HCT116 (cell line): ENCODE data around the gene TEX30.

Source experiments
- CTCF ChIP-seq, 3 experiments: fragments of 200-600 bp in 1 of 3; sonication (generic) in 1 of 3; IDR thresholded peaks in 2 of 3; conservative IDR thresholded peaks in 1 of 3; 2 replicates each; pipeline ENCODE4 v1.5.1; 2012 to 2017; ENCODE audit warnings: low read depth in 2 of 3, low read length in 2 of 3, antibody characterized with exemption in 1 of 3, borderline replicate concordance in 1 of 3, control low read depth in 1 of 3, mild to moderate bottlenecking in 1 of 3, mixed read lengths in 1 of 3, mixed run types in 1 of 3, moderate library complexity in 1 of 3; ENCODE audit not compliant: insufficient read depth in 1 of 3
- JUND ChIP-seq: IDR thresholded peaks from 2 replicates; pipeline ENCODE4 v1.6.1; 2012
- POLR2AphosphoS5 ChIP-seq: IDR thresholded peaks from 2 replicates; pipeline ENCODE4 v1.6.1; 2011; ENCODE audit warnings: mild to moderate bottlenecking, low read depth, low read length, moderate library complexity
- SIN3A ChIP-seq: IDR thresholded peaks from 2 replicates; pipeline ENCODE4 v1.6.1; 2012; ENCODE audit warnings: low read depth
- ZNF274 ChIP-seq: fragments of 200-500 bp; sonication (Bioruptor generic); IDR thresholded peaks from 2 replicates; pipeline ENCODE4 v1.6.1; 2014; ENCODE audit warnings: mild to moderate bottlenecking, low read depth, low read length, inconsistent platforms

- no peak for TF ChIP-seq POLR2AphosphoS5
- no peak for TF ChIP-seq CTCF (IDR thresholded peaks at IDR 0.05 in 2 of 3, conservative IDR thresholded peaks at IDR 0.05 in 1 of 3; ENCODE audit: borderline replicate concordance in 1 of 3, insufficient read depth in 1 of 3, low read depth in 2 of 3, low read length in 2 of 3)
- no peak for TF ChIP-seq SIN3A
- TF ChIP-seq ZNF274, result no peak
- no peak for TF ChIP-seq JUND
Observed at GRCh38 chr13:102751886-102752285, 21.7 kb downstream of the TEX30 start.
